Breast epithelium (tissue), 4 donors: ENCODE data around the gene SKIC2. TPM values are rescaled to one million over a fixed set of nuclear protein-coding genes. Genes with fewer than 3 reads are reported as not detected.
A peak's percentile ranks its signal among the peaks of the same experiment; 100 is the strongest.

Experiments used
- DNase-seq, 2 donors: peaks; one replicate each; pipeline ENCODE4 v3.0.0-alpha.2; 2019; ENCODE audit warnings: low spot score in 2 of 2
- H3K27ac ChIP-seq, 2 donors: fragments of 200-600 bp; sonication (generic) in 1 of 2; one replicate each; pipeline ENCODE4 v1.5.1; 2016 to 2019; ENCODE audit warnings: mild to moderate bottlenecking in 1 of 2
- H3K27me3 ChIP-seq, 2 donors: fragments of 200-600 bp; sonication (generic) in 1 of 2; one replicate each; pipeline versions ENCODE4 v1.5.1 to v1.6.0; 2017 to 2019; ENCODE audit warnings: control low read depth in 1 of 2, mild to moderate bottlenecking in 1 of 2
- H3K36me3 ChIP-seq: fragments of 200-600 bp; one replicate; pipeline ENCODE4 v1.5.1; 2019
- H3K4me1 ChIP-seq, 2 donors: fragments of 200-600 bp; sonication (generic); one replicate each; pipeline ENCODE4 v1.5.1; 2016 to 2019; ENCODE audit warnings: control low read depth in 1 of 2
- H3K4me3 ChIP-seq, 3 donors: fragments of 200-600 bp; sonication (generic); 1 replicate in 2 of 3; 2 replicates in 1 of 3; pipeline ENCODE4 v1.5.1; 2016 to 2019; ENCODE audit warnings: mild to moderate bottlenecking in 3 of 3, moderate library complexity in 2 of 3
- H3K9me3 ChIP-seq, 2 donors: fragments of 200-600 bp; sonication (generic) in 1 of 2; one replicate each; pipeline ENCODE4 v1.5.1; 2016 to 2019; ENCODE audit warnings: control low read depth in 1 of 2
- CTCF ChIP-seq, 3 donors: fragments of 450-650 bp; IDR thresholded peaks; one replicate each; pipeline ENCODE4 v1.5.1; 2016 to 2017; ENCODE audit warnings: antibody characterized with exemption in 3 of 3, mild to moderate bottlenecking in 3 of 3, moderate library complexity in 3 of 3
- POLR2A ChIP-seq: fragments of 450-650 bp; IDR thresholded peaks from one replicate; pipeline ENCODE4 v1.6.1; 2016; ENCODE audit warnings: antibody characterized with exemption, mild to moderate bottlenecking, moderate library complexity
- POLR2AphosphoS5 ChIP-seq, 3 donors: sonication (generic); formaldehyde crosslinking; IDR thresholded peaks; one replicate each; pipeline ENCODE4 v1.6.1; 2017; ENCODE audit warnings: antibody characterized with exemption in 3 of 3
- intact Hi-C: fragments of 100-400 bp; cut with DNase I; formaldehyde crosslinking; loops from one replicate; pipeline ENCODE4 v1.15.1; 2023; ENCODE audit warnings: low total_unique reads
- total RNA-seq, 3 donors: library from RNA; depleted of rRNA; stranded (reverse); fragments of >200 nt; gene quantifications; one replicate each; pipeline ENCODE4 v1.1.0, GENCODE V29; 2016

The SKIC2 gene
- total RNA-seq, 3 donors from 2014 or later: 30.7 to 46.5 (median 43.9) TPM

- H3K4me3 ChIP-seq: peak within 1 kb of the TSS; percentile 10 to 63 (median 39)
- intact Hi-C loops: no loop called here
- H3K27me3 ChIP-seq: no peaks in the 10 kb centered on the region
- peak within 1 kb of the TSS; percentile 93 to 98 for H3K27ac ChIP-seq
- TF ChIP-seq POLR2AphosphoS5 (IDR thresholded peaks at IDR 0.05): peak; percentile 55 to 81 (median 58)
- no peak for TF ChIP-seq CTCF (IDR thresholded peaks at IDR 0.05)
- no peak for TF ChIP-seq POLR2A
- no peaks in the 10 kb centered on the region for H3K36me3 ChIP-seq
- H3K9me3 ChIP-seq: no peaks in the 10 kb centered on the region
- H3K4me1 ChIP-seq: peaks cover 10 to 17% of the 10 kb centered on the region in 2 donors
- DNase-seq: peak; percentile 80 to 81
Observed at GRCh38 chr6:31945507-31946369, 13.2 kb upstream of the SKIC2 start, which contains the start of gene CFB. Gene CFB (plus strand): TSS chr6:31946095. CDS start chr6:31946222, 127 bp downstream.

DNA sequence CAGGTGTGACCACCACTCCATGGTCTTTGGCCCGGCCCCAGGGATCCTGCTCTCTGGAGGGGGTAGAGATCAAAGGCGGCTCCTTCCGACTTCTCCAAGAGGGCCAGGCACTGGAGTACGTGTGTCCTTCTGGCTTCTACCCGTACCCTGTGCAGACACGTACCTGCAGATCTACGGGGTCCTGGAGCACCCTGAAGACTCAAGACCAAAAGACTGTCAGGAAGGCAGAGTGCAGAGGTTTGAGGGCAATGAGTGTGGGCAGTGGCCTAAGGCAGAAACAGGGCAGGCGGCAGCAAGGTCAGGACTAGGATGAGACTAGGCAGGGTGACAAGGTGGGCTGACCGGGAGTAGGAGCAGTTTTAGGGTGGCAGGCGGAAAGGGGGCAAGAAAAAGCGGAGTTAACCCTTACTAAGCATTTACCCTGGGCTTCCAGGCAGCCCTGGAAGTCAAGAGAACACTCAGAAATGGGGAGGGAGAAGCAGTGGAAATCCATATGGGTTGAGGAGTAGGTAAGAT, 12.5 kb upstream of the SKIC2 start:
- Histone ChIP-seq H3K36me3 (no peaks in the 10 kb centered on the region), H3K9me3 (no peaks in the 10 kb centered on the region), H3K4me1 (peaks cover 10 to 17% of the 10 kb centered on the region in 2 donors), H3K27me3 (no peaks in the 10 kb centered on the region), H3K4me3 (peak overlapping the region; percentile 10 to 63 (median 39)), H3K27ac (peak overlapping the region; percentile 93 to 98)
- DNase-seq: no peak
- TF ChIP-seq POLR2AphosphoS5 (IDR thresholded peaks at IDR 0.05) (no peak), POLR2A (no peak), CTCF (IDR thresholded peaks at IDR 0.05) (no peak)
- intact Hi-C loops: no loop called here

- intact Hi-C loops: no loop called here
- Histone ChIP-seq H3K9me3 (no peaks in the 10 kb centered on the region), H3K27ac (peak overlapping the region in 1 of 2 donors; percentile 98), H3K4me1 (peaks cover 10 to 17% of the 10 kb centered on the region in 2 donors), H3K36me3 (no peaks in the 10 kb centered on the region), H3K27me3 (no peaks in the 10 kb centered on the region), H3K4me3 (peak overlapping the region in 1 of 3 donors; percentile 5)
- no peak for DNase-seq
- TF ChIP-seq POLR2AphosphoS5 (IDR thresholded peaks at IDR 0.05): no peak
- no peak for TF ChIP-seq POLR2A
- no peak for TF ChIP-seq CTCF (IDR thresholded peaks at IDR 0.05)
Observed at GRCh38 chr6:31947070-31947675, 11.8 kb upstream of the SKIC2 start.

DNA sequence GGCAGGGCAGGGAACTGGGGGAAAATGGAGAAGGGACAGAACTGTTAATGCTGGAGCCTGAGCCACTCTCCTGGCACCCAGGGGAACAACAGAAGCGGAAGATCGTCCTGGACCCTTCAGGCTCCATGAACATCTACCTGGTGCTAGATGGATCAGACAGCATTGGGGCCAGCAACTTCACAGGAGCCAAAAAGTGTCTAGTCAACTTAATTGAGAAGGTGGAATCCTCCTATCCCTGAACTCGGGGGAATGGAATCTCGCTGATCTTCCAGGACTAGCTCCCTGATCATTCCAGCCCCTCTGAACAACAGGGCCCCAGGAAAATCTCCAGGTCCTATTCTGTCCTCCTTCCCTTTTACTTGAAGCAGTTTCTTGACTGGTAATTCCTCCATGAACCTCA, 11.1 kb upstream of the SKIC2 start:
- no peak for DNase-seq
- no peak overlapping the region for H3K4me3 ChIP-seq
- H3K9me3 ChIP-seq: no peaks in the 10 kb centered on the region
- peaks cover 10 to 17% of the 10 kb centered on the region in 2 donors for H3K4me1 ChIP-seq
- H3K36me3 ChIP-seq: no peaks in the 10 kb centered on the region
- TF ChIP-seq POLR2AphosphoS5 (IDR thresholded peaks at IDR 0.05) (no peak), CTCF (IDR thresholded peaks at IDR 0.05) (no peak), POLR2A (no peak)
- no peaks in the 10 kb centered on the region for H3K27me3 ChIP-seq
- intact Hi-C loops: no loop called here
- H3K27ac ChIP-seq: peak overlapping the region in 1 of 2 donors; percentile 98

GRCh38 chr6:31948306-31948705, 10.7 kb upstream of the SKIC2 start:
- DNase-seq: no peak
- no peaks in the 10 kb centered on the region for H3K9me3 ChIP-seq
- intact Hi-C loops: no loop called here
- peak overlapping the region in 1 of 2 donors; percentile 98 for H3K27ac ChIP-seq
- no peak overlapping the region for H3K4me3 ChIP-seq
- H3K36me3 ChIP-seq: no peaks in the 10 kb centered on the region
- no peaks in the 10 kb centered on the region for H3K27me3 ChIP-seq
- peaks cover 10 to 17% of the 10 kb centered on the region in 2 donors for H3K4me1 ChIP-seq
- no peak for TF ChIP-seq CTCF (IDR thresholded peaks at IDR 0.05)
- no peak for TF ChIP-seq POLR2A
- TF ChIP-seq POLR2AphosphoS5 (IDR thresholded peaks at IDR 0.05): no peak
